HepG2 (cell line): ENCODE data around the gene MORN1. TPM values are rescaled to one million over a fixed set of nuclear protein-coding genes. Genes with fewer than 3 reads are reported as not detected.

Experiments used
- EED ChIP-seq: sonication (generic); formaldehyde crosslinking; IDR thresholded peaks from 2 replicates; pipeline ENCODE4 v1.5.0; 2020; ENCODE audit warnings: mild to moderate bottlenecking, missing genetic modification reagents
- HNF1A ChIP-seq, 2 experiments: sonication (generic) in 1 of 2; formaldehyde crosslinking in 1 of 2; IDR thresholded peaks; 2 replicates each; pipeline versions ENCODE4 v1.4.0 to v1.6.1; 2016 to 2020; ENCODE audit warnings: borderline replicate concordance in 1 of 2, low read depth in 1 of 2, mild to moderate bottlenecking in 1 of 2, missing genetic modification reagents in 1 of 2
- KLF15 ChIP-seq: sonication (generic); formaldehyde crosslinking; IDR thresholded peaks from 2 replicates; pipeline ENCODE4 v1.8.1; 2023; ENCODE audit warnings: borderline replicate concordance, mild to moderate bottlenecking, inconsistent platforms, missing genetic modification reagents, mixed read lengths
- MZF1 ChIP-seq: sonication (generic); formaldehyde crosslinking; IDR thresholded peaks from 2 replicates; pipeline ENCODE4 v1.8.1; 2023; ENCODE audit warnings: mild to moderate bottlenecking, missing genetic modification reagents, borderline replicate concordance
- NFATC3 ChIP-seq: sonication (generic); formaldehyde crosslinking; IDR thresholded peaks from 2 replicates; pipeline ENCODE4 v1.5.1; 2020; ENCODE audit warnings: mild to moderate bottlenecking, missing genetic modification reagents
- RARA ChIP-seq: IDR thresholded peaks from 2 replicates; pipeline ENCODE4 v1.6.1; 2016; ENCODE audit warnings: missing genetic modification reagents, missing compliant biosample characterization
- SOX5 ChIP-seq: IDR thresholded peaks from 2 replicates; pipeline ENCODE4 v1.6.1; 2016; ENCODE audit warnings: borderline replicate concordance
- SRSF4 ChIP-seq: fragments of 200-400 bp; formaldehyde crosslinking; IDR thresholded peaks from one replicate; pipeline ENCODE4 v1.6.1; 2018; ENCODE audit warnings: mild to moderate bottlenecking, low read depth, low read length, moderate library complexity; ENCODE audit not compliant: poor library complexity, severe bottlenecking
- TBP ChIP-seq: sonication (generic); formaldehyde crosslinking; IDR thresholded peaks from 2 replicates; pipeline ENCODE4 v1.5.0; 2020; ENCODE audit warnings: missing genetic modification reagents
- ZNF18 ChIP-seq: sonication (generic); formaldehyde crosslinking; IDR thresholded peaks from 2 replicates; pipeline ENCODE4 v1.8.0; 2022; ENCODE audit warnings: mild to moderate bottlenecking, missing genetic modification reagents; ENCODE audit not compliant: insufficient replicate concordance
- ZNF432 ChIP-seq: sonication (generic); formaldehyde crosslinking; IDR thresholded peaks from 2 replicates; pipeline ENCODE4 v1.5.0; 2020; ENCODE audit warnings: missing genetic modification reagents, mild to moderate bottlenecking, borderline replicate concordance
- ZNF570 ChIP-seq: sonication (generic); formaldehyde crosslinking; IDR thresholded peaks from 2 replicates; pipeline ENCODE4 v1.4.0; 2020; ENCODE audit warnings: mild to moderate bottlenecking, missing genetic modification reagents, borderline replicate concordance
- ZNF607 ChIP-seq: sonication (generic); formaldehyde crosslinking; IDR thresholded peaks from 2 replicates; pipeline ENCODE4 v1.5.1; 2020; ENCODE audit warnings: missing genetic modification reagents, mild to moderate bottlenecking, borderline replicate concordance
- ZNF646 ChIP-seq: sonication (generic); formaldehyde crosslinking; IDR thresholded peaks from 2 replicates; pipeline ENCODE4 v1.9.0; 2021; ENCODE audit warnings: mild to moderate bottlenecking, missing genetic modification reagents
- ZNF713 ChIP-seq: sonication (generic); formaldehyde crosslinking; IDR thresholded peaks from 2 replicates; pipeline ENCODE4 v1.4.0; 2020; ENCODE audit warnings: mild to moderate bottlenecking, missing genetic modification reagents
- polyA plus RNA-seq, 8 experiments: library from polyadenylated mRNA; depleted of rRNA in 3 of 8; stranded (reverse) in 7 of 8; unstranded in 1 of 8; fragments of >200 nt; fragmentation: Illumina TruSeq in 4 of 8; extraction: Trizol in 4 of 8; gene quantifications; 2 replicates each; pipeline versions ENCODE4 v1.2.1 to v1.2.3, GENCODE V29; 2011 to 2016; ENCODE audit warnings: low read depth in 4 of 8, missing spikeins in 1 of 8, mixed read lengths in 1 of 8; ENCODE audit not compliant: insufficient read depth in 1 of 8
- total RNA-seq, 5 experiments: library from RNA; depleted of rRNA; stranded (reverse); fragments of >200 nt; fragmentation: Illumina TruSeq; extraction: Trizol; gene quantifications; 2 replicates each; pipeline ENCODE4 v1.2.3, GENCODE V29; 2016; ENCODE audit warnings: low read depth in 1 of 5

MORN1 gene
- total and polyA plus RNA-seq, 2 of the 13 experiments (the other 11 are each of a cell fraction or from before 2014, with no cell fraction given), result 3.1 to 6.5 TPM

- TF ChIP-seq KLF15 (CRISPR knock-in tag) (no peak), EED (CRISPR knock-in tag) (no peak), RARA (CRISPR knock-in tag) (no peak), NFATC3 (CRISPR knock-in tag) (no peak), ZNF646 (no peak), ZNF607 (no peak), ZNF570 (no peak), SRSF4 (no peak), MZF1 (no peak), ZNF713 (CRISPR knock-in tag) (no peak), HNF1A (IDR thresholded peaks at IDR 0.05; ENCODE audit: low read depth) (no peak), HNF1A (CRISPR knock-in tag; IDR thresholded peaks at IDR 0.05; ENCODE audit: borderline replicate concordance) (no peak), ZNF432 (CRISPR knock-in tag) (no peak), TBP (CRISPR knock-in tag) (no peak), ZNF18 (CRISPR knock-in tag) (no peak), SOX5 (CRISPR knock-in tag) (no peak)
Observed at GRCh38 chr1:2381741-2382620, 9.4 kb downstream of the MORN1 start (continued).
